GM23338 (cell line): ENCODE measurements around the gene GGA1. TPM values are rescaled to one million over a fixed set of nuclear protein-coding genes. Genes with fewer than 3 reads are reported as not detected.

ENCODE experiments used
- ATAC-seq: fragments of 200-7000 bp; cut with Tn5 transposase; 3 replicates; pipeline ENCODE4 v1.9.1; 2020
- DNase-seq: peaks from one replicate; pipeline ENCODE4 v3.0.0-alpha.2; 2015; ENCODE audit warnings: low spot score
- H2AFZ ChIP-seq: fragments of 200-600 bp; sonication (generic); 2 replicates; pipeline ENCODE4 v1.8.0; 2016; ENCODE audit warnings: antibody characterized with exemption, mild to moderate bottlenecking, moderate library complexity
- H3F3A ChIP-seq: fragments of 200-600 bp; sonication (generic); replicated peaks from 2 replicates; pipeline ENCODE4 v1.8.0; 2017; ENCODE audit warnings: antibody characterized with exemption, mixed run types, low read depth
- H3K27ac ChIP-seq: fragments of 200-600 bp; sonication (generic); 2 replicates; pipeline ENCODE4 v1.6.1; 2016; ENCODE audit warnings: low read depth
- H3K27me3 ChIP-seq: fragments of 200-600 bp; sonication (generic); 2 replicates; pipeline ENCODE4 v1.8.0; 2016; ENCODE audit warnings: mild to moderate bottlenecking, mixed run types, moderate library complexity; ENCODE audit not compliant: insufficient read depth
- H3K36me3 ChIP-seq: fragments of 200-600 bp; sonication (generic); 2 replicates; pipeline ENCODE4 v1.8.0; 2016; ENCODE audit warnings: mild to moderate bottlenecking; ENCODE audit not compliant: insufficient read depth
- H3K4me1 ChIP-seq: fragments of 200-600 bp; sonication (generic); 2 replicates; pipeline ENCODE4 v1.8.0; 2016; ENCODE audit warnings: mild to moderate bottlenecking, moderate library complexity; ENCODE audit not compliant: insufficient read depth
- H3K4me2 ChIP-seq: fragments of 200-600 bp; sonication (generic); 2 replicates; pipeline ENCODE4 v1.7.1; 2017; ENCODE audit warnings: mixed run types
- H3K4me3 ChIP-seq: fragments of 200-600 bp; sonication (generic); 2 replicates; pipeline ENCODE4 v1.6.1; 2016; ENCODE audit warnings: mixed run types
- H3K79me2 ChIP-seq: fragments of 200-600 bp; sonication (generic); replicated peaks from 2 replicates; pipeline ENCODE4 v1.8.0; 2017; ENCODE audit warnings: mild to moderate bottlenecking; ENCODE audit not compliant: insufficient read depth
- H3K9me2 ChIP-seq: fragments of 200-600 bp; sonication (generic); 2 replicates; pipeline ENCODE4 v1.8.0; 2017; ENCODE audit not compliant: insufficient read depth
- H4K20me1 ChIP-seq: fragments of 200-600 bp; sonication (generic); replicated peaks from 2 replicates; pipeline ENCODE4 v1.8.0; 2017; ENCODE audit warnings: mild to moderate bottlenecking; ENCODE audit not compliant: insufficient read depth
- H3K27ac Mint-ChIP-seq: 2 replicates; pipeline ENCODE4 v1.8.0; 2020; ENCODE audit warnings: inconsistent platforms, mild to moderate bottlenecking, moderate library complexity, mixed read lengths
- H3K27me3 Mint-ChIP-seq: 3 replicates; pipeline ENCODE4 v1.8.0; 2022; ENCODE audit warnings: low read depth, mild to moderate bottlenecking, moderate library complexity, mixed read lengths, inconsistent platforms; ENCODE audit not compliant: insufficient read depth, poor library complexity
- H3K36me3 Mint-ChIP-seq: 3 replicates; pipeline ENCODE4 v1.8.0; 2021; ENCODE audit warnings: low read depth, mild to moderate bottlenecking, inconsistent platforms, moderate library complexity, mixed read lengths
- H3K4me1 Mint-ChIP-seq: 3 replicates; pipeline ENCODE4 v1.8.0; 2020; ENCODE audit warnings: mild to moderate bottlenecking, inconsistent platforms, mixed read lengths
- H3K4me3 Mint-ChIP-seq: 3 replicates; pipeline ENCODE4 v1.8.0; 2021; ENCODE audit warnings: moderate library complexity, mild to moderate bottlenecking, inconsistent platforms, mixed read lengths
- H3K9me3 Mint-ChIP-seq: 3 replicates; pipeline ENCODE4 v1.8.0; 2020; ENCODE audit warnings: moderate library complexity, mild to moderate bottlenecking, inconsistent platforms, mixed read lengths
- ETS1 ChIP-seq: IDR thresholded peaks from 2 replicates; pipeline ENCODE4 v1.6.1; 2016; ENCODE audit warnings: antibody characterized with exemption
- POLR2AphosphoS5 ChIP-seq: IDR thresholded peaks from 2 replicates; pipeline ENCODE4 v1.6.1; 2016; ENCODE audit warnings: antibody characterized with exemption, low read depth
- STAT1 ChIP-seq: IDR thresholded peaks from one replicate; pipeline ENCODE4 v1.6.1; 2016; ENCODE audit warnings: antibody characterized with exemption; ENCODE audit not compliant: unreplicated experiment
- ZNF462 ChIP-seq: fragments of 250-450 bp; sonication (Bioruptor Pico); IDR thresholded peaks from 2 replicates; pipeline ENCODE4 v1.5.0; 2020; ENCODE audit warnings: mild to moderate bottlenecking, moderate library complexity
- polyA plus RNA-seq: library from polyadenylated mRNA; unstranded; fragments of >200 nt; fragmentation: Nextera tagmentation; extraction: Ambion mirVana; gene quantifications from 2 replicates; pipeline ENCODE4 v1.2.1, GENCODE V29; 2016
- total RNA-seq: library from RNA; depleted of rRNA; stranded (reverse); fragments of >200 nt; shearing (Covaris generic); gene quantifications from 2 replicates; pipeline ENCODE4 v1.2.3, GENCODE V29; 2014

Gene GGA1
- total and polyA plus RNA-seq, 2 experiments from 2014 or later = 36.9 to 57.1 TPM

GRCh38 chr22:37626556-37627075 is 18.0 kb downstream of the GGA1 start (continued):
- TF ChIP-seq ZNF462 = no peak

DNA sequence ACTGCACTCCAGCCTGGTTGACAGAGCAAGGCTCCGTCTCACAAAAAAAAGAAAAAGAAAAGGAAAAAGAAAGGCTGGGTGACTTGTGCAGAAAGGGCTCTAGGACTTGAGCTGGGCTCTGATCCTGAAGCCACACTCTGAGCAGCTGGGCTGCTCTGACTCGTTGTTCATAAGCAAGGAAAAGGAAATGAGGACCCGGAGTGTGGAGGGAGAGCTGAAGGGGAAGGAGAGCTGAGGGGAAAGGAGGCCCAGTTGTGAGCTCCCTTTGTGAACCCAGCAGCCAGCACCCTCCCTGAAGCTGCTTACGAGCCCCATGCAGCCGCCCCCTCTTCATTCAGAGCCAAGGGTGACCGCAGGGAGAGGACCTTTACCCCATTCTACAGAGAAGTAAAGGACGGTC is 18.5 kb downstream of the GGA1 start:
- Histone ChIP-seq H3K79me2 (no peaks in the 10 kb centered on the region), H3F3A (peaks cover 9% of the 10 kb centered on the region; the same call in 1 of the 2 replicates), H3K27me3 (no peaks in the 10 kb centered on the region), H3K4me1 (no peaks in the 10 kb centered on the region), H4K20me1 (no peaks in the 10 kb centered on the region), H3K27ac (0 out of 2 replicates have a peak overlapping the region, but pooled peaks have one; percentile 39), H3K9me2 (no peaks in the 10 kb centered on the region), H2AFZ (no peak overlapping the region), H3K4me2 (no peak overlapping the region), H3K36me3 (no peaks in the 10 kb centered on the region; the same call in 1 of the 2 replicates), H3K4me3 (no peak overlapping the region)
- Mint-ChIP-seq H3K27me3 (peaks cover 3% of the 10 kb centered on the region), H3K4me1 (peaks cover 2% of the 10 kb centered on the region), H3K9me3 (no peaks in the 10 kb centered on the region; the same call in 1 of the 3 replicates), H3K27ac (no peak overlapping the region), H3K4me3 (no peak overlapping the region), H3K36me3 (peaks cover 9% of the 10 kb centered on the region)
- DNase-seq = no peak
- ATAC-seq = no peak
- TF ChIP-seq POLR2AphosphoS5 = no peak
- no peak for TF ChIP-seq ETS1
- TF ChIP-seq STAT1 = no peak
